Measurements from ENCODE around the gene CAMK2A.

DNA sequence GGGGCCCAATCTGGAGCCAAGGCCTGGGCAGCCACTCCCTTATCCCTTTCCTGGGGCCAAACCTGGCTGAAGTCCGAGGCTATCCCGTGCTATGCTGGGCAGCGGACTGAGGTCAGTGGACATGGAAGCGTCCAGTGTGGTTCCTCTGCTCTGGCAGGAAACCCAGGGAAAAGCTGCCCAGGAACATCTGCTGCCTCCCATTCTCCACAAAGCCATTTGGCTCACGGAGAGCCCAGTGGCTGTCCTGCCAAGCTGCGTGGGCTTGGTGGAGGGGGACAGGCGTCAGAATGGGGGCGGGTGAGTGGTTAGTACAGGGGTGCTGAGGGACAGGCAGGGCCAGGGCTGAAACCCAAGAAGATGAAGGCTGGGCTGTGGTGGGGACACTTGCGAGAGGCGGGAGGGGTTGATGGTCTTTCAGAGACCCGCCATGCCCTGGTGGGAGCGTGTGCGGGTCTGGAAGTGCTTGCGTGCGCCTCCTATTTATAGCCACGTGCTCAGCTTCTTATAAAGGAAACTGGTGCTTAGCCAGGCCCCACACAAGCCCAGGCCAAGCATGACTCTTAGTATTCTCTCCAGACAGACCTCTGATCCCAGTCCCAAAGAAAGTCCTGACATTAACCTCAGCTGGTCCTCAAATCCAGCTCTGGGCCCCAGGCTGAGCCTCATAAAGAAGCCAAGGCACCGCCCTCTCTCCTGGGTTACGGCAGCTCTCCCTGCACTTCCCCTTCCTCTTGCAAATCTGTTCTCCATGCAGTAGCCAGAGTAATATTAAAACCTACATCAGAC is 109.1 kb downstream of the CAMK2A start:
- TF ChIP-seq CTCF (IDR thresholded peaks at IDR 0.05; ENCODE audit: low read depth, low read length, poor library complexity, severe bottlenecking) (no peak), EZH2phosphoT487 (IDR thresholded peaks at IDR 0.05; ENCODE audit: borderline replicate concordance, low read length) (no peak)
